DND-41 (cell line): ENCODE results near the gene DUSP11.

Source experiments
- ATAC-seq: fragments of 200-7000 bp; cut with Tn5 transposase; 3 replicates; pipeline ENCODE4 v1.9.1; 2021; ENCODE audit warnings: low read depth; ENCODE audit not compliant: insufficient read depth
- DNase-seq: peaks from one replicate; pipeline ENCODE4 v3.0.0-alpha.2; 2020
- H2AFZ ChIP-seq: 2 replicates; pipeline ENCODE4 v1.6.0; 2012; ENCODE audit warnings: low read depth, low read length
- H3K27ac ChIP-seq: 2 replicates; pipeline ENCODE4 v1.5.1; 2012; ENCODE audit warnings: low read length, inconsistent platforms
- H3K27me3 ChIP-seq: fragments of 200-600 bp; sonication (generic); 2 replicates; pipeline ENCODE4 v1.6.0; 2012; ENCODE audit warnings: low read length, mild to moderate bottlenecking, inconsistent platforms; ENCODE audit not compliant: insufficient read depth, poor library complexity
- H3K36me3 ChIP-seq: 2 replicates; pipeline ENCODE4 v1.5.1; 2012; ENCODE audit warnings: low read length, inconsistent platforms; ENCODE audit not compliant: insufficient read depth
- H3K4me1 ChIP-seq: 2 replicates; pipeline ENCODE4 v1.5.1; 2012; ENCODE audit warnings: mild to moderate bottlenecking, low read length; ENCODE audit not compliant: insufficient read depth
- H3K4me2 ChIP-seq: 2 replicates; pipeline ENCODE4 v1.6.0; 2012; ENCODE audit warnings: mild to moderate bottlenecking, moderate library complexity, low read length, inconsistent platforms; ENCODE audit not compliant: insufficient read depth
- H3K4me3 ChIP-seq, 2 experiments: fragments of 200-600 bp in 1 of 2; shearing (Covaris generic) in 1 of 2; 2 replicates each; pipeline ENCODE4 v1.5.1; 2012 to 2016; ENCODE audit warnings: inconsistent platforms in 2 of 2, low read length in 2 of 2, mild to moderate bottlenecking in 2 of 2, low read depth in 1 of 2, moderate library complexity in 1 of 2
- H3K79me2 ChIP-seq: 2 replicates; pipeline ENCODE4 v1.6.0; 2012; ENCODE audit warnings: low read length, inconsistent platforms; ENCODE audit not compliant: insufficient read depth
- H3K9ac ChIP-seq: 2 replicates; pipeline ENCODE4 v1.6.0; 2012; ENCODE audit warnings: low read depth, mild to moderate bottlenecking, inconsistent platforms, low read length, moderate library complexity
- H3K9me3 ChIP-seq: 2 replicates; pipeline ENCODE4 v1.5.1; 2012; ENCODE audit warnings: low read length, moderate library complexity, mild to moderate bottlenecking, inconsistent platforms; ENCODE audit not compliant: insufficient read depth, severe bottlenecking
- H4K20me1 ChIP-seq: 2 replicates; pipeline ENCODE4 v1.6.0; 2012; ENCODE audit warnings: low read length; ENCODE audit not compliant: insufficient read depth
- EZH2 ChIP-seq: IDR thresholded peaks from 3 replicates; pipeline ENCODE4 v1.6.1; 2012; ENCODE audit warnings: borderline replicate concordance, low read depth, mild to moderate bottlenecking, moderate library complexity, low read length, inconsistent platforms; ENCODE audit not compliant: severe bottlenecking
- TF ChIP-seq, protein P1 (sequence below): IDR thresholded peaks from 2 replicates; pipeline ENCODE4 v1.5.1; 2012; ENCODE audit warnings: borderline replicate concordance, low read length, moderate library complexity, mild to moderate bottlenecking; ENCODE audit not compliant: poor library complexity, severe bottlenecking; ENCODE audit errors: extremely low read depth

The DUSP11 gene

DNA sequence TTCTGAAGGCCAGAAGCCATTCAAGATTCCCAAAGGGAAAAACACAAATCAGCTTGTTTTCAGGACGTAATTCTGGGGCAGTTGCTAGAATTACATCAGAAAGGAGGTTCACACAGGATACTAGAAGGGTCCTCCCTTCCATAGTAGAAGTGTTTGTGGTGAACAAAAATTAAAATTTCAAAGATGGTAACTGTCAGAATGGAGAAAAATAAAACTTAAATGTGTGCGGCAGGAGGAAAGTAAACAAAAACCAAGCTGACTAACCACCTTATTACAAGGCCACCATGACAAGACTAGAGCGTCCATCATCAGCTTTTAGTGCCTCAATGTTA lies 33.1 kb downstream of the DUSP11 start:
- Histone ChIP-seq H3K27me3 (no peaks in the 10 kb centered on the region), H3K9me3 (no peaks in the 10 kb centered on the region), H3K4me3 (no peak overlapping the region), H3K36me3 (peaks cover 7% of the 10 kb centered on the region), H2AFZ (no peak overlapping the region), H3K4me1 (no peaks in the 10 kb centered on the region), H3K27ac (no peak overlapping the region), H4K20me1 (no peaks in the 10 kb centered on the region), H3K9ac (no peak overlapping the region), H3K79me2 (no peaks in the 10 kb centered on the region), H3K4me2 (no peak overlapping the region)
- TF ChIP-seq, protein P1, sequence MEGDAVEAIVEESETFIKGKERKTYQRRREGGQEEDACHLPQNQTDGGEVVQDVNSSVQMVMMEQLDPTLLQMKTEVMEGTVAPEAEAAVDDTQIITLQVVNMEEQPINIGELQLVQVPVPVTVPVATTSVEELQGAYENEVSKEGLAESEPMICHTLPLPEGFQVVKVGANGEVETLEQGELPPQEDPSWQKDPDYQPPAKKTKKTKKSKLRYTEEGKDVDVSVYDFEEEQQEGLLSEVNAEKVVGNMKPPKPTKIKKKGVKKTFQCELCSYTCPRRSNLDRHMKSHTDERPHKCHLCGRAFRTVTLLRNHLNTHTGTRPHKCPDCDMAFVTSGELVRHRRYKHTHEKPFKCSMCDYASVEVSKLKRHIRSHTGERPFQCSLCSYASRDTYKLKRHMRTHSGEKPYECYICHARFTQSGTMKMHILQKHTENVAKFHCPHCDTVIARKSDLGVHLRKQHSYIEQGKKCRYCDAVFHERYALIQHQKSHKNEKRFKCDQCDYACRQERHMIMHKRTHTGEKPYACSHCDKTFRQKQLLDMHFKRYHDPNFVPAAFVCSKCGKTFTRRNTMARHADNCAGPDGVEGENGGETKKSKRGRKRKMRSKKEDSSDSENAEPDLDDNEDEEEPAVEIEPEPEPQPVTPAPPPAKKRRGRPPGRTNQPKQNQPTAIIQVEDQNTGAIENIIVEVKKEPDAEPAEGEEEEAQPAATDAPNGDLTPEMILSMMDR: no peak
- no peak for TF ChIP-seq EZH2
- no peak for DNase-seq
- ATAC-seq: no peak

DNA sequence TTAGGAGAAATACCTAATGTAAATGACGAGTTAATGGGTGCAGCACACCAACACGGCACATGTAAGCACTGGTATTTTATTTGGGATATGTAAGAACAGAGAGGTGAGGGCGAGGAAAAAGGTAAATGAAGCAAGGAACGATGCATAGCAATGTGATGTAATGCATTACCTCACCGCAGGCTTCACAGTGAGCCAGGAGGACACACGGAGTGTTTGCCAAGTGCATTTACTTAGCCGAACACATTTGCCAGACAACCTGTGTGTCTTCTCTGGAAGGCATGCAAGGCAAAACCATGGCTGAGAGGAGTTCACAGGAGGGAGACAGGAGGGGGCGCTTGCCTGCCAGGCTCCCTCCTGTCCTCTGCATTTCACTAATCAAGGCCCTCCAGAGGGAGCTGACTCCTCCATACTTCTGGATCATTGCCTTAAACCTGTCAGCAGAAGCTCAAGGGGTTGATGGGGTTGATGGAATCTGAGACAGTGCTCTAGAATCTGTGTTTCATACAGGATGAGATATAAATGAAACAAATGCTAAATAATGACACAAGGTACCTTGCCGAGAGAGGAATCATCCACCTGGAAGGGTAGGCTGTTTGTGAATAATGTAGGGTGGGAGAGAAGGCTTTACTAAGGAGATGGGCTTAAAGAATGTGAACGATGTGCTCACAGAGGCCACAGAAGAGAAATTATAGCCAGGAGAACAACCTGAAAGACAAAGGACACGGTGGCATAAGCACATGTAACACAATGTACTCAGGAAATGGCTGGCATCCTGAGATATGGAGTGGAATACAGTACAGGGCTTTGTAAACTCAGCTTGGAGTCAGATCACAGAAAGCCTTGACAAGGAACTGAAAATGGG lies 33.7 kb downstream of the DUSP11 start:
- Histone ChIP-seq H3K4me3 (no peak overlapping the region), H3K4me1 (no peaks in the 10 kb centered on the region), H2AFZ (no peak overlapping the region), H3K9me3 (no peaks in the 10 kb centered on the region), H3K4me2 (no peak overlapping the region), H3K9ac (no peak overlapping the region), H3K27me3 (no peaks in the 10 kb centered on the region), H3K27ac (no peak overlapping the region), H3K36me3 (peaks cover 7% of the 10 kb centered on the region; the same call in 1 of the 2 replicates), H4K20me1 (no peaks in the 10 kb centered on the region), H3K79me2 (no peaks in the 10 kb centered on the region)
- no peak for DNase-seq
- no peak for TF ChIP-seq EZH2
- TF ChIP-seq, protein P1: no peak
- ATAC-seq: no peak

DNA sequence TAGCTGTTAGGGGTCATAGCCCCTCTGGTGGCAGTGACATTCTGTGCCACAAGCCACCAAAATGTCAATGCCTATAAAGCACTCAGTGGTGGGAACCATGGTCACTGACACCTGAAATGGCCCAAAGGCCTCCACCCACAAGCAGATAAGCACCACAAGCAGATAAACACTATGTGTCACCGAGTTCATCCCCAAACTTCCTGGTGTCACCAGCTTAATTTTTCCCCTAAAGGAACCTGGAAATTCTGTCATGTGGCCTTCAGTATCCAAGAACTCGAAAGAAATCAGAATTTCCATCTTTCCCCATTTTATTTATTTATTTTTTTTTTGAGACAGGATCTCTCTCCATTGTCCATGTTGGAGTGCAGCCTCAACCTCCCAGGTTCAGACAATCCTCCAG lies 39.1 kb downstream of the DUSP11 start:
- DNase-seq (no peak), ATAC-seq (no peak)
- Histone ChIP-seq H3K79me2 (peaks cover 13% of the 10 kb centered on the region), H3K4me2 (no peak overlapping the region), H3K36me3 (0 out of 2 replicates have a peak, but pooled peaks cover under 1% of the 10 kb centered on the region), H3K27me3 (no peaks in the 10 kb centered on the region), H2AFZ (no peak overlapping the region), H3K9me3 (no peaks in the 10 kb centered on the region), H4K20me1 (no peaks in the 10 kb centered on the region), H3K4me3 (no peak overlapping the region), H3K27ac (no peak overlapping the region), H3K4me1 (peaks cover 19% of the 10 kb centered on the region), H3K9ac (no peak overlapping the region)
- TF ChIP-seq, protein P1: no peak
- TF ChIP-seq EZH2: no peak
